22Rv1 (cell line): Measurements from ENCODE around the gene BRF1.

Source experiments
- ZFX ChIP-seq: fragments of 450-650 bp; IDR thresholded peaks from 2 replicates; pipeline ENCODE4 v1.6.1; 2017; ENCODE audit warnings: antibody characterized with exemption, borderline replicate concordance
- TF ChIP-seq, protein P1 (sequence below): fragments of 450-650 bp; IDR thresholded peaks from 2 replicates; pipeline ENCODE4 v1.5.1; 2017; ENCODE audit warnings: mild to moderate bottlenecking

DNA sequence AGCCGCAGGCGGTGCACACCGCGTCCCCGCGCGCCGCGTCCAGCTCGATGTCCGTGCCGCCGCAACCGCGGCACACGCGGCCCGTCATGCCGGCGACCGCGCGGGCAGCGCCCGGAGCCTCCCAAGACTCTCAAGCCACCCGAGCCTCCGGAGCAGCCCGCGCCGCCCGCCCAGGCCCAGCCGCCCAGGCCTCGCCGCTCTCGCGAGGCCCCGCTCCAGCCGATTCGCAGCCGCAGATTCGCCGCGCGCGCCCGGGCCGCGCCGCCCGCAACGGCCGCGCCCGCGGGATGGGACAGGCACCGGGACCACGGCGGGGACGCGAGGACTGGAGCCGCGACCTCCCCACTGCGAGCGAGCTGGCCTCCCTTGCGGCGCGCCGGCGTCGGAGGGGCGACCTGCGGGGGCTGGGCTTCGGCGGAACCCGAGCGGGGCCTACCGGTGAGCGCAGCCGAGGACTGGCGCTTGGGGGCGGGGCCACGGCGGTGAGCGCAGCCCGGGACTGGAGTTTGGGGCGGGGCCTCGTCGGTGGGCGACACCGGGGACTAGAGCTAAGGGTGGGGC lies at the start of gene BRF1:
- TF ChIP-seq, protein P1, sequence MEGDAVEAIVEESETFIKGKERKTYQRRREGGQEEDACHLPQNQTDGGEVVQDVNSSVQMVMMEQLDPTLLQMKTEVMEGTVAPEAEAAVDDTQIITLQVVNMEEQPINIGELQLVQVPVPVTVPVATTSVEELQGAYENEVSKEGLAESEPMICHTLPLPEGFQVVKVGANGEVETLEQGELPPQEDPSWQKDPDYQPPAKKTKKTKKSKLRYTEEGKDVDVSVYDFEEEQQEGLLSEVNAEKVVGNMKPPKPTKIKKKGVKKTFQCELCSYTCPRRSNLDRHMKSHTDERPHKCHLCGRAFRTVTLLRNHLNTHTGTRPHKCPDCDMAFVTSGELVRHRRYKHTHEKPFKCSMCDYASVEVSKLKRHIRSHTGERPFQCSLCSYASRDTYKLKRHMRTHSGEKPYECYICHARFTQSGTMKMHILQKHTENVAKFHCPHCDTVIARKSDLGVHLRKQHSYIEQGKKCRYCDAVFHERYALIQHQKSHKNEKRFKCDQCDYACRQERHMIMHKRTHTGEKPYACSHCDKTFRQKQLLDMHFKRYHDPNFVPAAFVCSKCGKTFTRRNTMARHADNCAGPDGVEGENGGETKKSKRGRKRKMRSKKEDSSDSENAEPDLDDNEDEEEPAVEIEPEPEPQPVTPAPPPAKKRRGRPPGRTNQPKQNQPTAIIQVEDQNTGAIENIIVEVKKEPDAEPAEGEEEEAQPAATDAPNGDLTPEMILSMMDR, result no peak
- TF ChIP-seq ZFX, result no peak
